SK-N-SH treated with all-trans-retinoic acid at 6 μM for 48 hours (cell line): ENCODE measurements around the gene CTSG.

Experiments
- CSDC2 ChIP-seq: fragments of 250-450 bp; sonication (Bioruptor Pico); IDR thresholded peaks from 2 replicates; pipeline ENCODE4 v1.5.0; 2020; ENCODE audit warnings: mild to moderate bottlenecking, moderate library complexity
- ESRRG ChIP-seq: fragments of 250-450 bp; sonication (Bioruptor Pico); IDR thresholded peaks from 2 replicates; pipeline ENCODE4 v1.6.1; 2021; ENCODE audit warnings: mild to moderate bottlenecking
- ISL1 ChIP-seq: fragments of 250-450 bp; sonication (Bioruptor Pico); IDR thresholded peaks from 2 replicates; pipeline ENCODE4 v2.1.2; 2022; ENCODE audit warnings: mild to moderate bottlenecking, moderate library complexity
- OSR1 ChIP-seq: fragments of 250-450 bp; sonication (Bioruptor Pico); IDR thresholded peaks from 2 replicates; pipeline ENCODE4 v1.8.0; 2022; ENCODE audit warnings: moderate library complexity, mild to moderate bottlenecking, inconsistent platforms
- TF ChIP-seq, protein P1 (sequence below): fragments of 250-450 bp; sonication (Bioruptor Pico); IDR thresholded peaks from 2 replicates; pipeline ENCODE4 v1.8.0; 2021; ENCODE audit warnings: low read depth, mild to moderate bottlenecking, moderate library complexity, borderline replicate concordance
- TF ChIP-seq, protein P2 (sequence below): fragments of 250-450 bp; sonication (Bioruptor Pico); IDR thresholded peaks from 2 replicates; pipeline ENCODE4 v1.8.0; 2020; ENCODE audit warnings: mild to moderate bottlenecking, moderate library complexity, borderline replicate concordance

DNA sequence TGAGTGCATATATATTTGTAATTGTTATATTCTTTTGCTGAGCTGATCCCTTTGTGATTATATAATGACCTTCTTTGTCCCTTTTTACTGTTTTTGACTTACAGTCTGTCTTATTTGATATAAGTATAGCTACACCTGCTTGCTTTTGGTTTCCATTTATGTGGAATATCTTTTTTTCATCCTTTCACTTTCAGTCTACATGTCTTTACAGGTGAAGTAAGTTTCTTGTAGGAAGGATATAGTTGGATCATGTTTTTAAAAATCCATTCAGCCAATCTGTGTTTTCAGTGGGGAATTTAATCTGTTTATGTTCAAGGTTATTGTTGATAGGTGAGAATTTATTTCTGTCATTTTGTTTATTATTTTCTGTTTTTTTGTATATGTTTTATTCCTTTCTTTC, 21.4 kb upstream of the CTSG start:
- TF ChIP-seq, protein P1, sequence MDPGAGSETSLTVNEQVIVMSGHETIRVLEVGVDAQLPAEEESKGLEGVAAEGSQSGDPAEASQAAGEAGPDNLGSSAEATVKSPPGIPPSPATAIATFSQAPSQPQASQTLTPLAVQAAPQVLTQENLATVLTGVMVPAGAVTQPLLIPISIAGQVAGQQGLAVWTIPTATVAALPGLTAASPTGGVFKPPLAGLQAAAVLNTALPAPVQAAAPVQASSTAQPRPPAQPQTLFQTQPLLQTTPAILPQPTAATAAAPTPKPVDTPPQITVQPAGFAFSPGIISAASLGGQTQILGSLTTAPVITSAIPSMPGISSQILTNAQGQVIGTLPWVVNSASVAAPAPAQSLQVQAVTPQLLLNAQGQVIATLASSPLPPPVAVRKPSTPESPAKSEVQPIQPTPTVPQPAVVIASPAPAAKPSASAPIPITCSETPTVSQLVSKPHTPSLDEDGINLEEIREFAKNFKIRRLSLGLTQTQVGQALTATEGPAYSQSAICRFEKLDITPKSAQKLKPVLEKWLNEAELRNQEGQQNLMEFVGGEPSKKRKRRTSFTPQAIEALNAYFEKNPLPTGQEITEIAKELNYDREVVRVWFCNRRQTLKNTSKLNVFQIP = no peak
- TF ChIP-seq ISL1 (CRISPR knock-in tag) (no peak), ESRRG (CRISPR knock-in tag) (no peak), OSR1 (CRISPR knock-in tag) (no peak), CSDC2 (no peak)
- TF ChIP-seq, protein P2, sequence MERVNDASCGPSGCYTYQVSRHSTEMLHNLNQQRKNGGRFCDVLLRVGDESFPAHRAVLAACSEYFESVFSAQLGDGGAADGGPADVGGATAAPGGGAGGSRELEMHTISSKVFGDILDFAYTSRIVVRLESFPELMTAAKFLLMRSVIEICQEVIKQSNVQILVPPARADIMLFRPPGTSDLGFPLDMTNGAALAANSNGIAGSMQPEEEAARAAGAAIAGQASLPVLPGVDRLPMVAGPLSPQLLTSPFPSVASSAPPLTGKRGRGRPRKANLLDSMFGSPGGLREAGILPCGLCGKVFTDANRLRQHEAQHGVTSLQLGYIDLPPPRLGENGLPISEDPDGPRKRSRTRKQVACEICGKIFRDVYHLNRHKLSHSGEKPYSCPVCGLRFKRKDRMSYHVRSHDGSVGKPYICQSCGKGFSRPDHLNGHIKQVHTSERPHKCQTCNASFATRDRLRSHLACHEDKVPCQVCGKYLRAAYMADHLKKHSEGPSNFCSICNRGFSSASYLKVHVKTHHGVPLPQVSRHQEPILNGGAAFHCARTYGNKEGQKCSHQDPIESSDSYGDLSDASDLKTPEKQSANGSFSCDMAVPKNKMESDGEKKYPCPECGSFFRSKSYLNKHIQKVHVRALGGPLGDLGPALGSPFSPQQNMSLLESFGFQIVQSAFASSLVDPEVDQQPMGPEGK (CRISPR knock-in tag) = no peak
